Activated effector memory CD4-positive, alpha-beta T cell treated with anti-CD3 and anti-CD28 coated beads, Interleukin-2, amount 50 U/mL, for 16 hours (primary cell): Measurements from ENCODE around the gene FGD2.
A peak's percentile ranks its signal among the peaks of the same experiment; 100 is the strongest.
"Not testable (repeated sequence)": the region's sequence is repeated elsewhere in the genome, so short reads cannot be mapped to it uniquely, and the experiment has no call there.

Experiments
- DNase-seq: peaks from one replicate; pipeline ENCODE4 v3.0.0-alpha.2; 2020

FGD2 gene

DNA sequence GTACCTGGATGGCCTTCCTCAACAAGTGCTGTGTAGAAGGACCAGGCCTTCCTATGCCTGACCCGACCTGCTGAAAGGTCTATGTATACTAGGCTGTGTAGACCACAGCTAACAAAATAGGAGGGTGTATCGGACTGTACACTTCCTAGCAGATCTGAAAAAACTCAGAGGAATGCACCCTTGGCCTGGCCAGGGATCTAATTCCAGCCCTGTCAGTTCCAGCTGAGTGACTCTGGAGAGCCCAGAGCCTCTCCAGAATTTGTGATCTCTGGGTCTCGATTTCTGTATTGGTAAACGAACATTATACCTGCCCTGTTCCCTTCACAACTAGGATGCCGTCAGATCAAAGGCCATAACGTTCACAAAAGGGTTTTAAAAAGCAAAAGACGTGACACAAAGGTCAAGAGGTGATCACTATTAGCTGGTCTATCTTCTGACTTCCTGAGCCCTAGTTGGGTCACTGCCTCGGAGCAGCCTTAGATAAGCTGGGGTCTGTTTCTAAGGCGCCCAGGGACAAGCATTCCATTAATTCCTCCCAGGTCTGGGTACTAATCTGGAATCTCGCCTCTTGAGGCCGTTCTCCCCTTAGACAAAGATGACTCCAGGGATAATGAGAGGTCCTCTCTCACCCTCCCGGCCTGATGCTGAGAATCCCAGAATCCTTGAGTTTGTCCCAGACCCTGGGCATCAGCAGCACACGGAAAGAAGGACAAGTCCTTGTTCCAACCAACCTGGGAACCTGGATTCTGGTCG is 33.4 kb upstream of the FGD2 start:
- DNase-seq: no peak

DNA sequence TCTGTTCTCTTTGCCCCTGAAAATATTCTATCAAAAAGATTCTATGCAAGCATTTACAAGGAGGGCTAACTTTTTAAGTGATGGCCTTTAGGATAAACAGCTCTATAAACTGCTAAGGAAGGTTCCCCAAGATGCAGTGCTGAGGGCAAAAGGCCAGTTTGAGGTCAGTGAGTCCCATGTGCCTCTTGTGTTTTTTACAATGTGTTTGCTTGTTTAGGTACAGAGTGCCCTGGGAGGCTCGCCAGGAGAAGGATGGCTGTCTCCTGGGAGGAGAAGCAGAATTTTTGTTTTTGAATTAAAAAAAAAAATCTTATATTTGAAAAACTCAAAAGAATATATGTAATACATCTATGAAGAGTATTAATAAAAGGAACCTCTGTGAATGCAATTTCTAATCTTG is 32.3 kb upstream of the FGD2 start:
- DNase-seq: no peak

DNA sequence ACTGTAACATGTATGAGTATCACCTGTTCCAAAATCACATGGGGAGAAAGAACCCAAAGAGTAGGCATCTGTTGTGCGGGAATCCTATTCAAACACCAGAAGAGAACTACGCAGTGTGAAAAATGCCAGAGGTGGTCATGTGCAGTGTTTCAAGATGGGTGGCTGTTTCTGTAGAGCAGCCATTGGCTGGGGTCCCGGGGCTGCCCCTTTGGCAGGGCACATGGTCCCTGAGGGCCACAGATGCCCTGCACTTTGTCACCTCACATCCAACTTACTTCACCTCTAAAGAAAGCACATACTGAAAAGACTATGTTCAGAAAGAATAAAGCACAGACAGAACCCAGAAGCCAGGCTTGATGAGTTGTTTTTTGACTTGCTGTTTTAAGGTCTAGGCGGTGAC is 31.8 kb upstream of the FGD2 start:
- no peak for DNase-seq

DNA sequence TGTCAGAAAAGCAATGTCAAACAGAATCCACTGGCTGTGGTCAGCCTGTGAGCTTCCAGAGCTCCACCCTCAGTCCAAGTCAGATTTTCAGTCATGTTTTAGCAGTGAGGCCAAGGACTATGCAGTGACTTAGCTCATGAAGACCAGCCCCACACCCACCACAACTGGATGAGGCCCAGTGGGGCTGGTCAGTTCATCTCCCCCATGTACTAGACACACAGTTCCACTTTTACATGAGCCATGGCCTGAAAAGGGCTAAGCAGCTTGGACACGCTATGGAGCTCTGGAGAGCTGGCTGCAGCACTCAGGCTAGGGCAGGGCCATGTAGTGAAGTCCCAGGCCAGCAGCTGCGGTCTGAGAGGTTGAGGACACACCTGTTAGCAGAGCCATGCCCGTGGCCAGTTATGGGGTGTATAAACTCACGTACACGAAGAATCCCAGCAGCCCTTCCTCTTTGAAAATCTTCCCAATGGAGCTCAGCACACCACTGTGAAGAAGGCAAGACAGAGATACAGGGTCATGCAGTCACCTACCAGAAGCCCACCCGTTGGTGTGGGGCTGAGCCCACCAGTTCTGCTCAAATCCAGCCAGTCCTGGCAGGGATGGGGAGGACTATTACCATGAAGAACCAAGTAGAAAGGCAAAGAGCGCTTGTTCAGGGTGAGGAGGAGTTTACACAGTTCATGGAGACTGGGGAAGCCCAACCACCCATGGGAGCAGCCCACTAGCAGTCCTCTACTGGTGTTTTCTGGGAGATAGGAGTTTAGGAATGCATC is 30.0 kb upstream of the FGD2 start:
- DNase-seq: no peak

DNA sequence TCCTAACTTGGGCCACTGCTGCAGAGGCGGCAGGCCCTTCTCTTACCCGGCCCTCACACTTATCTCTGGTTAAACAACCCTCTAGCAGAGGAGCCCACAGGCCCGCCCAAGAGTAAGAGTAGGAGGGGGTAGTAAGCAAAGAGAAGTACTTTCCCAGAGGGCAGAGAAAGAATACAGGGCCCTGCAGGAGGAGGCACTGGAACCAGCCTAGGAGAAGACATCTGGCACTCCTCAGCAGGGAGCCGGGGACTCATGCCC is 29.5 kb upstream of the FGD2 start:
- no peak for DNase-seq

DNA sequence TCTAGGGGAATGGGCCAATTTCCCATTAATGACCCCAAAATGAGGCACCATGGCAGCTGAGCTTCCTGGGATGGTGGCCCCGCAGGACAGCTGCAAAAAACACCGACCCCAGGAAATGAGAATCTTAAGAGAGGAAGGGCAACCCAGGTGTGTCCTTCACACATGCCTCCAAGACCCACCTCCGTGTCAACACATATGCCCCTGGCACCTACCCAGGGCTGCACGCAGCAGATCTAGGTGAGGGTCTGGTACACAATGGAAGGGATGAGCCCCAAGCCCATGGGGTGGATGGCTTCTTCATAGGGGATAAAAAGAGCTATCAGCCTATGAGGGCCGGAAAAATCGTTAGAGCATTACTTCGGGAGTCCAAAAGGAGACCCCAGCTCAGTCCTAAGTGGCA is 28.9 kb upstream of the FGD2 start:
- no peak for DNase-seq

DNA sequence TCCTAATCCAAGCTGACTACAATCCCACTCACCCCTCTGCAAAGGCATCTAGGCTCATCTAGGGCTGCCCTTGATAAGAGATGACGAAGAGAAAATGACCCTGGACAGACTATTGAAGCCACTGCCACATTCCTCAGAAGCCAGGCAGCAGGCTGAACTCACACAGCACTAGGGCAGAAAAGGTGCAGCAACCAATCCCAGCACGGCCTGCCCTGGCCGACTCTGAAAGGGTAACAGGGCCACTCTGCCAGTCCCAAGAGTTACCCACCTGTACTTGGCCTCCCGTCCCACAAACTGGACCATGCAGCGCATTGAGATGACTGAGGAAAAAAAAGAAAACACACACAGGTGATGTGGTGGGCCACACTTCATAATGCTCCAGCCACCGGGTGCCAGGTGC is 28.5 kb upstream of the FGD2 start:
- no peak for DNase-seq

DNA sequence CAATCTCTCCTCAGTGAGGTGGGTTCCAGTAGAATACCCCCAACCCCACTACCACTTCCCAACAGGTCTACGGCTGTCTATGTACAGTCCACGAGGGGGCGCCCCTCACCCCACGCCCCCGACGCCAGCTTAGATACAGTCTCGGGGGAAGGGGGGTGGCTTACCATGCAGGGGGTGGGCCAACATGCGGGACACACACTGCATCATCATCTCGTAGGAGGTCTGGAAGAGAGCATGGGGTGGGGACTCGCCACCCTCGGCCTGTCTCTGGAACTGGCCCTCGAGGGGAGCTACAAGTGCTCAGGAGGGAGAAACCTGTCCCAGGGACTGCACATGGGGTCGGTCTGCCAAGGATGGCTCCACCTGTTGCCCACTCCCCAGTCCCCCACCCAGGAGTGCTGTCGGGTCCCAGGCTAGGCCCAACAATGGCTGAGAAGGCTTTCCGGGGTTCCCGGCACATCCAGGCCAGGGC is 27.9 kb upstream of the FGD2 start:
- DNase-seq: peak; percentile 68

DNA sequence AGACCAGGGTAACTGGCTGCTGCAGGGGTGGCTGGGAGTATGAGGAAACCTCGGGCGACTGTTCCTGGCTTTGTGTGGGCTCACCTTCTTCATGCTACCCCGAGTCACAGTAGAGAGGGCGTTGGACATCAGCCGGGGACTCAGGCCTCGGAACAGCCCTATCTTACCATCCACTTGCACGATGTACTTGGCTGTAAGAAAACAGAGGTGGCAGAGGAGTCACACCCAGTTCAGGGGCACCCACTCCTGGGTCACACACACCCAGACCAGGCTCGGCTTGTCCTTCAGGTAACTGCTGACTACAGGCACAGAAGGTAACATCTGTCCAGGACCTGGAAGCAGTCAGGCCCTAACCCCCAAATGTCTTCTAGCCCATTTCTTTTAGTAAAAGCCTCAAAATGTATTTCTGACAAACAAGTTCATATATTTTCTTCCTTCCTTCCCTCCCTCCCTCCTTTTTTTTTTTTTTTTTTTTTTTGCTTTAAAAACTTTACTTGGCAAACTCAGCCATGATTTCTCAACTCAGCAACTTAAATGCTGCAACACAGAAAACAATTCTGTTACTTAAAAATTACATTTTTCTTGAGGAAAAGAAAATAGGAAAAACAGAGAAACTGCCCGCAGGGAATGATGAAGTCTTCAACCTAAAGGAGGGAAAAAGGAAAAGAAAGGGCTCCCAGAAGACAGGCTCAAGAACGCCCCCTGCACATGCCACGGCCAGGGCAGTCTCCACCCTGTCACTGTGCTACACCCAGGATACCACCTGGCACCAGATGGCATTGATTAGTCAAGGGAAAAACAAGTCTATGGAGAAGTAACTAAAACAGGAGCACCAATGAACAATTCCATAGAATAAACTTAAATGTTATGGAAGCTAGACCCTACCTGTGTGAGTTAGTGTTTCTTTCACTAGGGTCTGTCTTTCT is 26.8 kb upstream of the FGD2 start:
- no peak for DNase-seq

DNA sequence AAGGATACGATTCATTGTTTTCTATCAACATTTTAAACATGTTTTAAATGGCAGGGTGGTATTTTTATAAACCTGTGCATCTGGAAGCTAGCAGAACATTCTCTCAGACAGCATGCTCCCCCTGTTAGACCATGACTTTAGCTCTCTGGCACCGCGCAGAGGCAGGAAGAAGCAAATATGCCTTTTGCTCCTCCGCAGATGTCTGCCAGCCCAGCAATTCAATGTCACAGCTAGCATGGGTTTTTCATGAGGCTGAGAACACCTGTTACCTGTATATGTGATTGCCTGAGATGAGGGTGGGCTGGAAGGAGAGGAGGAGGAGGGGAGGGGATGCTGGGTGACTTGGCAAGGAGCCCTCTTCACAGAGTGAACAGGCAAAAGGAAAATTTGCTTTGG is 26.1 kb upstream of the FGD2 start:
- DNase-seq: peak; percentile 71

DNA sequence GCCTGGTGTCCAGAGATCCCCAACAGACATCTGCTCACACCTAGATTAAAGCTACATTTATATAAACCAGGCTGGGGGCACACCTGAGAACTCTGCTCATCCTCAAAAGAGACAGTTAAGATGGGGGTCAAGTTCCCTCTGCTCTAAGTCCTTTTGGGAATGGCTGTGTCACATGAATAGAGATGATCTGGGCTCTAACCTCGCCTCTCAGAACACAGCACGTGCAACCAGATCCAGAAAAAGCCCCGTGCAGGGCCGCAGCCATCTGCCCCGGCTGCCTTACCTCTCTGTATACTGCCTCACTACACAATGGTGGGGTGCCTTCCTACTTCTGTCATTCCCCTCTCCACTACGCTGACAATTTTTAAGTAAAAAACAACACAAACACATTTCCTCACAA is 25.3 kb upstream of the FGD2 start:
- DNase-seq: no peak

DNA sequence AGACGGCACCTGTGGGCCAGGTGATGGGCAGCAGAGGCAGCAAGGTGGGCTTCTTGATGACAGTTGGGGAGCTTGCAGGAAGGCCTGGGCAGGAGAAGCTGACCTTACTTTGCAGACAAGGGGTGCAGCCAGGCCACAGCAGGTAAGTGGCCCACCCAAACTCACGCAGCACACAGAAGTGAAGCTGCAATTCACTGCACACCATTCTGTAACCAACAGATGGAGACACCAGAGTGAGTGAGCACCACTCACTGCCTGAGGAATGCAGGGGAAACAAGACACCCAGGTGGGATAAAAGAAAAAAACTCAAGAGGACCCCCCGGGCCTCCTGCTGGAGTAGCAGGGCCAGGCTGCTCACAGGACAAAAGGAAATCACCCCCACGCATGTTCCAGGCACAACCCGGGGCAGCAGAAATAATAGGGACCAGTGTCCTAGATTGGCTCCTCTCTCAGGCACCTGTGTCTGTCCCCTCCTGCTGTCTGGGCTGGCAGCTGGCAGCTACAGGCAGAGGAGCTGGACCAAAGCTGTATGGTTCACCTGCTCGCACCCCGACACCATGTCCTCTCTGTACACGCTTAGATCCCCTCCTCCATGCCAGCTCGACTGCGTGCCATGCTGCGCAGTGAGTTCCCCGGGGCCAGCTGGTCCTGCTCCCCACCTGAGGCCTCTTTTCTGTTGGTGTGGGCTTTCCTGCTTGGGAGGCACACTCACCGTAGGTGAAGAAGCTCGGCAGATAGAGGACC is 24.4 kb upstream of the FGD2 start:
- DNase-seq: no peak

DNA sequence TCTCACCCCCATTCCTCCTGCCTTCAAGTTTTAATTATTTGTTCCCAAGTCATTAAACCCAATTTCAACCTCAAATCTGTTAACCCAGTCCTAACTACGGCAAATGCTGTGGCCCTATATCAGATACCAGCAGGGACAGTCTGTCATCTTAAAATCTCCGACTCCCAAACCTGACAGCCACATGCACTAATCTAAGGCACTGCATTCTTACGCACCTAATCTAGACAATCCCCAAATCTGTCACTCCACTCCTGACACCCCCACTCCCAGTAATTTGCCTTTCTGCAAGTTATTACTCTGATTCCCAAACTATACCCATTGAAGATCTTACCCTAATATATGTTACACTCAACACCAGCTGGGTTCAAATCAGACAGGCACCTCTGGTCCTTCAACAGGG is 21.9 kb upstream of the FGD2 start:
- DNase-seq: no peak

DNA sequence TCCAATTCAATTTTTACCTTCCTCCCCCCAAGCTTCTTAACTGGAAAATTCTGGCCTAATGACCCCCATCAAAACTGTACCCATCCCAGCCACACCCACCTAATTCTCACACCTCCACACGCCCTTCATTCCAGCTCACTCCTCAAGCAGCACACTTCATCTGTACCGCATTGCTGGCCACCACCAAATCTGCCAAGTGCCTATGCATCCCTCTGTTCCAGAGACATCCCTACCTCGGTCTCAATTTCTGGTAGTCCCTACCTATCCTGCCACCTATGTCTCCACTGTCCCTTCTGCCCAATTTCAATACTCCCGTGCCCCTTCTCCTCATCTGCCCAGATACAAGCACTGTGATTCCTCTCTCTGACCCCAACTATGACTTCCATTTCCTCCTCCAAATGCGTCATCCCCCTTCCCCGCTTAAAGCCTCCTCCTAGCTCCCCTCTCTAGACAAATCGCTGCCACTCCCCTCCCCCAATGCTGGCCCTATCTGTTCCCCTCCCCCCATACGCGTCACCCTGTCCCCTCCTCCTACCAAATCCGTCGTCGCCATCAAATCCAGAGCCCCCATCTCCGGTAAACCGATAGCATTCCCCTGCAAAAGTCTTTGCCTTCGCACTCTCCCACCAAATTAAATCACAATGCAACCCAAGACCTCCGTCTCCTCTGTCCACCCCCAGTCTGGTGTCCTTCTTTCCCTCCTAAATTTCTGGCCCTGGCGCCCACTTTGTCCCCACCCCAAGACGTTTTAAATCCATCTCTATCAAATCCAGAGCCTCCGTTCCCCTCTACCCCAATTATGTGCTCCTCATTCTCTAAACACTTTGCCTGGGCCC is 20.7 kb upstream of the FGD2 start:
- peak; percentile 82 for DNase-seq

DNA sequence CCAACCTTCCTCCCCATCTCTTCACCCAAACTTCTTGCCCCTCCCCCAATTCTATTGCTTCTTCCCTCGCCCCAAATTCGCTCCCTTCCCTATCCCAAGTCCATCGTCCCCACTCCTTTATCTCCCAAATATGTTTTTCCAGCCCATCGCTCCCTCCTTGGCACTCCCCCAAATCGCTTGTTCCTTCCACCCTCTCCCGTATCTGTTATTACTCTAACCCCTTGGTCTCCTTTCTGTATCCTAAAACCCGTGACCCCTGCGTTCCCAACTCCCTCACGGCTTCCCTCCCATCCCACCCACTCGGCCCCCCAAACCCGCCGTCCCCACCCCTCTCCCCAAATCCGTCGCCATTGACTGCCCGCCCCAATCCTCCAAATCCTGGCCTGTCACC is 20.0 kb upstream of the FGD2 start:
- no peak for DNase-seq

DNA sequence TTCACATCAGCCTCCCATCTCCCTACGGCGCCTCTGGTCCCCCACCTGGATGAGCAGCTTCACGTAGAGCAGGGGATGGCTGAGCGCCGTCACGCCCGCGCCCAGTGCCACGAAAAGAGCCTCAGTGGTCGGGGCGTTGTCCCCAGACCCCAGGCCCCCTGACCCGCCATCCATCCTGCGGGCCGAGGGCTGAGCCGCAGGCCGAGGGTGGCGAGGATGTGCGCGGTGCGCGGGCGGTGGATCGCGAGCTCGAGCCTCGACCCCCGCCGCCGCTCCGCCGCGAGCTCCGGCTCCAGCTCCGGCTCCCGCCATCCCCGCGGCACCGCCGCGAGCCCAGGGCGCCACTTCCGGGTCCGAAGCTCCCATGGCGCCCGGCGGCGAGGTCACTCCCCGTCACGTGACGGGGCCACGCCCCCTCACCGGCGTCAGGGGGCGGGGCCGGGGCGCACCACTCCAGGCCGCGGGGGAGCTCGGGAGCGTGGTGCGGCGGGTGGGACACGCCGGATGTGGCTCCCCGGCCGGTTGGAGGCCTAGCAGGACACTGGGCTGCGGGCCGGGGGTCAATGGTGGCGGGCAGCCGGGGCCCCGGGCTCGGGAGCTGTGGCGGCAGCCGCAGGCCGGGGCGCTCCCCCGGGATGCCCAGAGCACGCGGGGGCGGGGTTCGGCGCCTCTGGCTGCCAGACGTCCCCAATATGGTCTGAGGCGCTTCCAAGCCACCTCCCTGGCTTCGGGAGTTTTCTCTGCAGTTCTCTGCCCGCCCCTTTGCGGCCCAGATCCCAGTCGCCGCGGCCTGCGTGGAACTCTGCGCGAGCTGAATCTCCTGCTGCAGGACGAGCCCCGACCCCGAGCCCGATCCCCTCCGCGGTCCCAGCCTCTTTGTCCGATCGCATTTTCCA is 19.4 kb upstream of the FGD2 start, which contains the start of gene MTCH1:
Gene MTCH1, minus strand, starts transcription at position 389 of the 896 bp plus-strand sequence. Its CDS starts 23 bp downstream, at position 366.
- peak; percentile 95 for DNase-seq

DNA sequence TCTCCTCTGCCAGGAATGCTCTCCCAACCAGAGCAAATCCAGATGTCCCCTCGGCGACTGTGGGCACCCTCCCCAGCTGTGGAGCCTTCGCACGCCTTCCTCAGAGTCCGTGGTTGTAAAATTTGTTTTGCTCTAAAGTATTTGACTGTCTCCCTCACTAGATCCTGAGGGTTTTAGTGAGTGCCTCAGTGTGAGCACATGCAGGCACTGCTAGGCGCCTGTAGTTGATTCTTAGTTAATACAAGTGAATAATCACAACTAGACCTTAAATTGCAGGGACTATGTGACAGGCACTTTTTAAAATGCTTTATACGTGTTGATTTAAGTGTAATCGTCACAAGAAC is 18.8 kb upstream of the FGD2 start:
- DNase-seq: no peak

DNA sequence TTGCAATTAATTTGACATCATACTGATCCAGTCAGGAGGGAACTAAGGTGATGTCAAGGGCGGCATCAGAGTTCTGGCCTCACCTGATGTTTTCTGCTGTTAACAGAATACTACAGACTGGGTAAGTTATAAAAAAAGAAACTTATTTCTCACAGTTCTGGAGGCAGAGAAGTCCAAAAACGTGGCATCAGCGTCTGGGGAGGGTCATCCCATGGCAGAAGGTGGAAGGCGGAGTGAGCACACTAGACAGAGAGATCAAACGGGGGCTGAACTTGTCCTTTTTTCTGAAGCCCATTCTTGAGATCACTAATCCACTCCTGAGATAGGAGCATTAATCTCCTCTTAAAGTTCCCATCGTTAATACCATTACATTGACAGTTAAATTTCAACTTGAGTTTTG is 16.2 kb upstream of the FGD2 start:
- no peak for DNase-seq

DNA sequence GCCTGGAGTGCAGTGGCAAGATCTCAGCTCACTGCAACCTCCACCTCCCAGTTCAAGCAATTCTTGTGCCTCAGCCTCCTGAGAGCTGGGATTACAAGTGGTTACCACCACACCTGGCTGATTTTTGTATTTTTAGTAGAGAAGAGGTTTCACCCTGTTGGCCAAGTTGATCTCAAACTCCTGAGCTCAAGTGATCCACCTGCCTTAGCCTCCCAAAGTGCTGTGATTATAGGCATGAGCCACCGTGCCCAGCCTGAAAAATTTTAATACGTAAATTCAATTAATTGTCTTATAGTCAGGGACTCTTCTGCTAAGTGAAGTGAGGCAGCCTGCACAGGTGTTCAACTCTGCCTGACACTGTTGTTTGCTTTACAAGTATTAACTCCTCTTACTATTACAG is 15.1 kb upstream of the FGD2 start:
- not testable (repeated sequence) for DNase-seq

DNA sequence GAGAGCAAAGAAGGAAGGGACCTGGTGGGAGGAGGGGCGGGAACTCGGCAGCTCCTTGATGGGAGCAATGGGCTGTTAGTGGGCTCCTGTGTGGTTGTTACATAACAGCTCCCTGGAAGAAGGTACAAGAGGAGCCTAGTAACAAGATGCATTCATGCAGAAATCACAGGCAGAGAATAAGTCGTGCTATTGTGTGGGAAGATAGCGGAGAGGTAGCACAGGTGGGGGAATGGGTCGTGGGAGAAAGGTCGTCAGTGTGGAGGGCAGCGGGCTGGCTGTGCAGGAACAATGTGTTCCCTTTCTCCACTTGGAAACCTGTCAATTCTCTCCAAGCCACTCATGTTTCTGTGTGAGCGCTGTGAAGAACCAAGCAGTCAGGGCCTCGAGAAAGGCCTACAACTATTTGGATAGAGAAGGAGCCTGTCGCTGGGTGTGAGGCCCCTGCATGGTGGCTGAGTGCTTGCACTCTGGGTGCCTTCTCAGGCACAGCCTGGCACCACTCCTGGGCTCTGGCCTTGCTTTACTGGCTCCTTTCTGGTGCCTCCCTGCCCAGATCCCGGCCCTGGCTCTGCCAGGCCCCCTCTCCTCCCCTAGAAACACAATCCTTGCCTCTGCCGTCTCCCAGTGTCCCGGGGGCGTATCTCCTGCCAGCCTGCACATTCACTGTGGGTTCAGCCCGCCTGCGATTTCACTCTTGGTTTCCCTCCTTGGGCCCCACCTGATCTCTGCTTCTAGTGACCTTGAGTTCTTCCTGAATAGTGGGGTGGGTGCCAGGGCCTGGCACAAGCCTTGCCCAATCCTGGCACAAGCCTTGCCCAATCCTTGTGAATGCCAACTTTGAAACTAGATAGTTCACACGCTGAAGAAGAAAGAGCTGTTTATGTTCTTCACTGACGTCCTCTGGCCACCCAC is 7.4 kb upstream of the FGD2 start:
- no peak for DNase-seq
